OCI-M1 (cell line): Measurements from ENCODE around the gene RBKS.

ENCODE experiments used
- DNase-seq: peaks from one replicate; lab custom pipeline; 2025; lab: John Stamatoyannopoulos, UW

The RBKS gene

GRCh38 chr2:27735263-27735904 lies 154.8 kb downstream of the RBKS start:
- DNase-seq: no peak

GRCh38 chr2:27734305-27734704 lies 155.9 kb downstream of the RBKS start:
- no peak for DNase-seq
